Trophoblast cell (in vitro differentiated cells and primary cell): Measurements from ENCODE around the gene TADA2B.

ENCODE experiments used
- DNase-seq, 2 donors: peaks; one replicate each; pipeline ENCODE4 v3.0.0-alpha.2; 2016
- H2AFZ ChIP-seq: 2 replicates; pipeline ENCODE4 v1.6.1; 2013; ENCODE audit warnings: low read length, moderate library complexity, mild to moderate bottlenecking; ENCODE audit not compliant: insufficient read depth, poor library complexity
- H2AK5ac ChIP-seq: 2 replicates; pipeline ENCODE4 v1.6.1; 2013; ENCODE audit warnings: mild to moderate bottlenecking, low read length
- H2BK120ac ChIP-seq: 2 replicates; pipeline ENCODE4 v1.6.1; 2013; ENCODE audit warnings: low read length, mild to moderate bottlenecking, moderate library complexity; ENCODE audit not compliant: insufficient read depth, poor library complexity
- H2BK12ac ChIP-seq: 2 replicates; pipeline ENCODE4 v1.6.1; 2013; ENCODE audit warnings: mild to moderate bottlenecking, low read length, moderate library complexity
- H2BK5ac ChIP-seq: 2 replicates; pipeline ENCODE4 v1.6.1; 2013; ENCODE audit warnings: low read length, low read depth, moderate library complexity, mild to moderate bottlenecking; ENCODE audit not compliant: poor library complexity
- H3K14ac ChIP-seq: 2 replicates; pipeline ENCODE4 v1.6.1; 2013; ENCODE audit warnings: mild to moderate bottlenecking, low read length
- H3K18ac ChIP-seq: 2 replicates; pipeline ENCODE4 v1.6.1; 2013; ENCODE audit warnings: mild to moderate bottlenecking, low read length
- H3K23ac ChIP-seq: 2 replicates; pipeline ENCODE4 v1.6.1; 2013; ENCODE audit warnings: low read length
- H3K27ac ChIP-seq: 2 replicates; pipeline ENCODE4 v1.5.1; 2013; ENCODE audit warnings: low read depth, mild to moderate bottlenecking, inconsistent platforms, low read length, moderate library complexity
- H3K27me3 ChIP-seq: 2 replicates; pipeline ENCODE4 v1.6.1; 2013; ENCODE audit warnings: inconsistent platforms, mild to moderate bottlenecking, low read length, moderate library complexity; ENCODE audit not compliant: insufficient read depth
- H3K36me3 ChIP-seq, 2 experiments: 1 replicate in 1 of 2; 2 replicates in 1 of 2; pipeline ENCODE4 v1.6.1; 2013; ENCODE audit warnings: low read length in 2 of 2, mild to moderate bottlenecking in 2 of 2, moderate library complexity in 1 of 2; ENCODE audit not compliant: insufficient read depth in 2 of 2, control insufficient read depth in 1 of 2
- H3K4ac ChIP-seq: 2 replicates; pipeline ENCODE4 v1.6.1; 2013; ENCODE audit warnings: low read depth, mild to moderate bottlenecking, low read length, moderate library complexity
- H3K4me1 ChIP-seq, 2 experiments: 1 replicate in 1 of 2; 2 replicates in 1 of 2; pipeline ENCODE4 v1.6.1; 2013; ENCODE audit warnings: low read length in 2 of 2, mild to moderate bottlenecking in 2 of 2, moderate library complexity in 1 of 2; ENCODE audit not compliant: insufficient read depth in 2 of 2, control insufficient read depth in 1 of 2
- H3K4me2 ChIP-seq: 2 replicates; pipeline ENCODE4 v1.6.1; 2013; ENCODE audit warnings: inconsistent platforms, mild to moderate bottlenecking, low read length, moderate library complexity
- H3K4me3 ChIP-seq: 2 replicates; pipeline ENCODE4 v1.5.1; 2013; ENCODE audit warnings: mild to moderate bottlenecking, low read depth, low read length, inconsistent platforms
- H3K79me1 ChIP-seq: one replicate; pipeline ENCODE4 v1.6.1; 2013; ENCODE audit warnings: low read length
- H3K79me2 ChIP-seq: 2 replicates; pipeline ENCODE4 v1.6.1; 2013; ENCODE audit warnings: low read length, mild to moderate bottlenecking; ENCODE audit not compliant: control insufficient read depth, insufficient read depth, poor library complexity
- H3K9ac ChIP-seq: 2 replicates; pipeline ENCODE4 v1.6.1; 2013; ENCODE audit warnings: mild to moderate bottlenecking, low read length
- H3K9me3 ChIP-seq: 2 replicates; pipeline ENCODE4 v1.6.1; 2013; ENCODE audit warnings: low read depth, mild to moderate bottlenecking, control low read depth, inconsistent platforms, low read length; ENCODE audit not compliant: insufficient read depth
- H4K12ac ChIP-seq: 2 replicates; pipeline ENCODE4 v1.6.1; 2013; ENCODE audit warnings: low read depth, mild to moderate bottlenecking, low read length, moderate library complexity
- H4K8ac ChIP-seq: 2 replicates; pipeline ENCODE4 v1.6.1; 2013; ENCODE audit warnings: low read depth, mild to moderate bottlenecking, low read length, moderate library complexity
- H4K91ac ChIP-seq: one replicate; pipeline ENCODE4 v1.6.1; 2013; ENCODE audit warnings: low read depth, mild to moderate bottlenecking, low read length, moderate library complexity
- WGBS: extraction: QIAGEN DNeasy Blood & Tissue Kit; methylation state at CpG from one replicate; pipeline ENCODE4 v1.1.7; 2013; ENCODE audit warnings: missing lambda C conversion rate; ENCODE audit not compliant: insufficient read length, insufficient coverage; ENCODE audit errors: extremely low coverage; 5-methylcytosine and 5-hydroxymethylcytosine counted together

Gene TADA2B

DNA sequence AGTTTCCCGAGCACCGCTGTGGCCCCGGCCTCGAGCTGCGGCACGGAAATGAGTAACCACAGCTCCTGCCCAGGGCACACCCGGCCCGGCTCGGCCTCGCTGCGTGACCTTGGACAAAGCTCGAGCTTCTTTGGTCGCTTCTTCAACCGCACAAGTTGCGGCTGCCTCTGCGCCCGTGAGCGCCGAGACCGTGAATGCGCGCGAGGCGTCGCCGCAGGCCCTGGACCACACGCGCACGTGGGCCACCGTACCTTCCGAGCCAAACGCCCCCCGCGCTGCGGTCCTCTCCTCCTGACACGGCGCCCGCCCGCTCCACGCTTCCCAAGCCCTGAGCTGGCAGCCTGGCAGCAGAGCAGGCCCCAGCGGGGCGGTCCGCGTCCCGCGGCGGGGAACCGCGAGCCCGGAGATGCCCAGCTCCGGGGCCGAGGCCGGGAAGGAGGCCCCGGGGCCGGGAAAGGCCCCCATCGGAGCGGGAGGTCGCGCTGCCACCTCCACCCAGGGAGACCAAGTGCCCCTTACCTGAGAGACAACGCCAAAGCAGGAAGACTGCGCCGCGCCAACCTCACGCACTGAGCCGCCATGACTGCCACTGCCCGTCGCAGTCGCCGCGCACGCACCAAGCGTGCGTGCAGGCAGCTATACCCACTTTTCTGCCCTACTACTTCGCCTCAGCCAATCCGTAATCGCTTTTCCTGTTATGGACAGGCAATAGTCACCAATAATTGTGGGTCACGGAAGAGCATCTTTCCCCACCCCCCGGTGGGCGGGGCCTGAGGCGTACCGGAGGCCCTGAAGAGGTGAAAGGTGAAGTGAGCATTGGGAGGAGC lies 24.5 kb downstream of the TADA2B start, which contains the start of gene GRPEL1:
TSS of gene GRPEL1 (minus strand) at position 613 of the 827 bp plus-strand sequence. CDS start at position 581, 32 bp downstream.
- peaks cover 7% of the 10 kb centered on the region in 2 experiments for H3K4me1 ChIP-seq
- no CpG with 5 or more reads among the region's 81 CpGs for WGBS

DNA sequence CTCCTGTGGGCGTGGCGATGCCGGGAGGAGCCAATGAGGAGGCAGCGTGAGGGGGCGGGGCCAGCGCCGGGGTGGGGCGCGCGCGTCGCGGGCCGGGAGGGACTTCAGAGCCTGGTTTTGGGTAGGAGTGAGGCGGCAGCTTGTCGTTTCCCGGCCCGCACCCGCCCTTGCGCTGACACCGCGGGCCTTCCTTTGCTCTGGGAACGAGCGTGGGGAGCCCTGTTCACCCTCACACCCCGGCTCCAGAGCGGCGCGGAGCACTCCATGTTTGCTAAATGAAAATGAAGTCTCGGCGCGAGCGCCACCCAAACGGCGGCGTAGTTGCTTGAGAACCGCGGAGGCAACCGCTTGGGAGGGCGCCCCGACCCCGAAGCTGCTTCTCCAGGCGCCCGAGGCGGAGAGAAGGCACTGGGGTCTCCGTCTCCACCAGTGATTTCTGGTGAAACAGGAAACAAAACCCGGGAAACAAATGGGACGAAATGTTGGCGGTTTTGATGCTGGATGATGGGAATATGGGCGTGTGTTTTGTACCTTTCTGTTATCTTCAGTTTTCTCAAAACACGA lies 25.2 kb downstream of the TADA2B start:
- Histone ChIP-seq H3K23ac (no peak overlapping the region), H3K4me1 (peaks cover 7% of the 10 kb centered on the region in 2 experiments), H3K27ac (no peak overlapping the region), H3K4me2 (peak overlapping the region; percentile 95), H3K9me3 (no peaks in the 10 kb centered on the region), H2BK5ac (peak overlapping the region; percentile 77), H3K27me3 (no peaks in the 10 kb centered on the region), H3K18ac (peak overlapping the region; percentile 87), H4K91ac (peak overlapping the region; percentile 67), H3K79me2 (peaks cover 14% of the 10 kb centered on the region), H3K9ac (peak overlapping the region; percentile 14), H3K36me3 (peaks cover 5 to 7% of the 10 kb centered on the region in 2 experiments), H2AFZ (peak overlapping the region; percentile 98), H2BK120ac (peak overlapping the region; percentile 94), H3K4me3 (peak overlapping the region; percentile 76), H4K8ac (peak overlapping the region; percentile 96), H3K79me1 (peaks cover 8% of the 10 kb centered on the region), H2AK5ac (no peak overlapping the region), H3K4ac (peak overlapping the region; percentile 23), H2BK12ac (no peak overlapping the region), H4K12ac (peak overlapping the region; percentile 61), H3K14ac (peak overlapping the region; percentile 94)
- DNase-seq: no peak
- WGBS: no CpG with 5 or more reads among the region's 50 CpGs

More for the DNA sequence above, 24.5 kb downstream of the TADA2B start, which contains the start of gene GRPEL1:
- Histone ChIP-seq H2AK5ac (peak within 1 kb of the TSS; percentile 17), H3K4ac (peak within 1 kb of the TSS; percentile 67), H2AFZ (peak within 1 kb of the TSS; percentile 98), H4K12ac (peak within 1 kb of the TSS; percentile 87), H2BK120ac (peak within 1 kb of the TSS; percentile 94), H3K27me3 (no peaks in the 10 kb centered on the region), H3K27ac (no peak within 1 kb of the TSS), H4K91ac (peak within 1 kb of the TSS; percentile 67), H3K79me2 (peaks cover 14% of the 10 kb centered on the region), H3K23ac (no peak within 1 kb of the TSS), H3K14ac (peak within 1 kb of the TSS; percentile 94), H3K18ac (peak within 1 kb of the TSS; percentile 87), H3K36me3 (peaks cover 9 to 13% of the 10 kb centered on the region in 2 experiments), H3K9ac (peak within 1 kb of the TSS; percentile 94), H4K8ac (peak within 1 kb of the TSS; percentile 96), H3K4me3 (peak within 1 kb of the TSS; percentile 98), H2BK12ac (no peak within 1 kb of the TSS), H3K4me2 (peak within 1 kb of the TSS; percentile 95), H3K9me3 (no peaks in the 10 kb centered on the region), H2BK5ac (peak within 1 kb of the TSS; percentile 77), H3K79me1 (peaks cover 8% of the 10 kb centered on the region)
- DNase-seq: peak; percentile 99 to 100

DNA sequence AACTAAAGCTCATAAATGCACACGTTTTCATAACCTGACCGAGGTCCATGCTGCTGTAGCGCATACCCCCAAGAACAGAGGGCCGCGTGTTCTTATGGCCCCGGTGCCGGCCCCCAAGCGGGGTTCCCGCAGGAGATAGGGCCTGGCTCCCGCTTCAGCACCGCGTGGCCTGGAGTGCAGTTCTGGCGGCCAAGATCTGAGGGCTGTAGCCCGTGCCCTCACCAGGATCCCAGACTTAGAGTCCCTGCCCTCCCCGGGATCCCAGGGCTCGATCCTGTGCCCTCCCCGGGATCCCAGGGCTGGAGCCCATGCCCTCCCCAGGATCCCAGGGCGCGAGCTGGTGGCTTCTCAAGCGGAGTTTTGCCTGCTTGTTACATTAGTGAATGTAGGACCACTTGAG lies 25.7 kb downstream of the TADA2B start:
- H3K18ac ChIP-seq: no peak overlapping the region
- peak overlapping the region; percentile 67 for H4K91ac ChIP-seq
- H4K12ac ChIP-seq: no peak overlapping the region
- H3K9me3 ChIP-seq: no peaks in the 10 kb centered on the region
- H3K4ac ChIP-seq: no peak overlapping the region
- no peak overlapping the region for H2BK120ac ChIP-seq
- no peak for DNase-seq
- no peak overlapping the region for H3K27ac ChIP-seq
- H2BK5ac ChIP-seq: no peak overlapping the region
- no peak overlapping the region for H2AK5ac ChIP-seq
- peaks cover 2% of the 10 kb centered on the region in 2 experiments for H3K36me3 ChIP-seq
- H3K23ac ChIP-seq: no peak overlapping the region
- H3K27me3 ChIP-seq: no peaks in the 10 kb centered on the region
- H3K9ac ChIP-seq: peak overlapping the region; percentile 51
- peaks cover 8% of the 10 kb centered on the region for H3K79me1 ChIP-seq
- H2AFZ ChIP-seq: peak overlapping the region; percentile 64
- peaks cover 14% of the 10 kb centered on the region for H3K79me2 ChIP-seq
- no peak overlapping the region for H3K14ac ChIP-seq
- H3K4me2 ChIP-seq: peak overlapping the region; percentile 95
- H4K8ac ChIP-seq: peak overlapping the region; percentile 61
- no CpG with 5 or more reads among the region's 20 CpGs for WGBS
- no peak overlapping the region for H3K4me3 ChIP-seq
- no peak overlapping the region for H2BK12ac ChIP-seq
- peaks cover 7% of the 10 kb centered on the region in 2 experiments for H3K4me1 ChIP-seq

DNA sequence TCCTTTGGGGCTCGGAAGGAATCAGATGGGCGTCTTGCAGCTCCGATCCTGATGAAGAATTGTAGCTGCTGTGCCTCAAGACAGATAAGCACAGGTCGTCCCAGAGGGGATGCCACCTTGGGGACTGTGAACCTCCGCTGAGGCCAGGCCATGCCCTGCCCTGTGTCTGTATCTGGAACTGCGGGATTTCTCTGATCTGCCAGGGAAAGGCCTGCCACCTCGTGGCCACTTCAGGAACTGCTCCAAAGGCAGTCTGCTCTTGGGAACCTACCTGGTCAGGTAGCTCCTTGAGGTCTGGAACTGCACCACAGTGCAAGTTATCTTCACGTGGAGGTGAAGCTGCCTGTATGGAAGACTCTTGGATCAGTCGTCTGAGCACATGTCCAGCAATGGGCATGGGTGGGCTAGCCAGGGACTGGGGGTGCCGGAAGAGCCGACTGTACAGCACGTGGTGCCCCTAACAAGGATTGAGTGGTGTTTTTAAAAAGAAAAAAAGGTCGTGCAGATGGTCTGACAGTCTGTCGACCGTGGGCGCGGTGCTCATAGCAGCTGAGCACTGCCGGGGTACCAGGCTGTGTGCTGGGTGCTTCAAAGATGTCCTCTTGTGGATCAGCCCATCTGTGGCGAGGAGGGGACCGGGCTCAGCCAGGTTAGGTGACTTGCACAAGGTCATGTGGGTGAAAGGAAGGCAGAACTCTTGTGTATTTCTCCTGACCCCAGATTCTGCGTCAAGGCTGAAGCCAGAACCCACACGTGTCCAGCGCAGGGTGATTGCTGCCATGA lies 27.7 kb downstream of the TADA2B start:
- Histone ChIP-seq H3K9ac (no peak overlapping the region), H3K4me2 (no peak overlapping the region)
- whole genome bisulfite sequencing: no CpG with 5 or more reads among the region's 23 CpGs

More for the DNA sequence above, 27.7 kb downstream of the TADA2B start:
- Histone ChIP-seq H3K14ac (no peak overlapping the region), H4K8ac (no peak overlapping the region), H3K23ac (no peak overlapping the region), H3K4ac (no peak overlapping the region), H3K79me1 (peaks cover 8% of the 10 kb centered on the region), H3K36me3 (no peaks in the 10 kb centered on the region), H3K18ac (no peak overlapping the region), H4K12ac (no peak overlapping the region), H2BK12ac (no peak overlapping the region), H2AK5ac (no peak overlapping the region), H3K27me3 (no peaks in the 10 kb centered on the region), H3K27ac (no peak overlapping the region), H2BK5ac (no peak overlapping the region), H3K4me3 (no peak overlapping the region), H3K79me2 (peaks cover 14% of the 10 kb centered on the region), H2AFZ (no peak overlapping the region), H3K9me3 (no peaks in the 10 kb centered on the region), H3K4me1 (peaks cover 7% of the 10 kb centered on the region in 2 experiments), H2BK120ac (no peak overlapping the region), H4K91ac (no peak overlapping the region)
- peak; percentile 84 to 97 for DNase-seq
